ENCODE data around the gene MBOAT2. TPM values are rescaled to one million over a fixed set of nuclear protein-coding genes. Genes with fewer than 3 reads are reported as not detected.

MBOAT2 gene
- total RNA-seq, 4 donors from 2014 or later = 0.83 to 5.8 (median 3.9) TPM

- no peaks in the 10 kb centered on the region for H3K9me3 ChIP-seq
- no peaks in the 10 kb centered on the region for H3K27me3 ChIP-seq
- ATAC-seq (no peak), DNase-seq (no peak)
- peaks cover 0 to 20% of the 10 kb centered on the region in 2 donors for H3K36me3 ChIP-seq
- no peak overlapping the region for H3K4me3 ChIP-seq
- no peak for TF ChIP-seq POLR2A (IDR thresholded peaks at IDR 0.05)
- TF ChIP-seq, protein P1, sequence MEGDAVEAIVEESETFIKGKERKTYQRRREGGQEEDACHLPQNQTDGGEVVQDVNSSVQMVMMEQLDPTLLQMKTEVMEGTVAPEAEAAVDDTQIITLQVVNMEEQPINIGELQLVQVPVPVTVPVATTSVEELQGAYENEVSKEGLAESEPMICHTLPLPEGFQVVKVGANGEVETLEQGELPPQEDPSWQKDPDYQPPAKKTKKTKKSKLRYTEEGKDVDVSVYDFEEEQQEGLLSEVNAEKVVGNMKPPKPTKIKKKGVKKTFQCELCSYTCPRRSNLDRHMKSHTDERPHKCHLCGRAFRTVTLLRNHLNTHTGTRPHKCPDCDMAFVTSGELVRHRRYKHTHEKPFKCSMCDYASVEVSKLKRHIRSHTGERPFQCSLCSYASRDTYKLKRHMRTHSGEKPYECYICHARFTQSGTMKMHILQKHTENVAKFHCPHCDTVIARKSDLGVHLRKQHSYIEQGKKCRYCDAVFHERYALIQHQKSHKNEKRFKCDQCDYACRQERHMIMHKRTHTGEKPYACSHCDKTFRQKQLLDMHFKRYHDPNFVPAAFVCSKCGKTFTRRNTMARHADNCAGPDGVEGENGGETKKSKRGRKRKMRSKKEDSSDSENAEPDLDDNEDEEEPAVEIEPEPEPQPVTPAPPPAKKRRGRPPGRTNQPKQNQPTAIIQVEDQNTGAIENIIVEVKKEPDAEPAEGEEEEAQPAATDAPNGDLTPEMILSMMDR (IDR thresholded peaks at IDR 0.05 in 4 of 5, conservative IDR thresholded peaks at IDR 0.05 in 1 of 5) = no peak
- H3K4me1 ChIP-seq = peaks cover 27 to 29% of the 10 kb centered on the region in 2 donors
- H3K27ac ChIP-seq = peak overlapping the region; percentile 85 to 96 (median 90)
- intact Hi-C loops (cut with DNase I; ENCODE audit: low total_unique reads) = loop anchor here (2.0 to 5.0 kb wide), 2 partner anchors 17 to 143 kb away; partner anchors contain the start of gene KIDINS220
- in situ Hi-C loops (cut with MboI; ENCODE audit: low sequenced_read_pairs in 4 of 4) = no loop called here
Observed at GRCh38 chr2:8819948-8820347, 183.5 kb downstream of the MBOAT2 start.

- DNase-seq (no peak), ATAC-seq (no peak)
- Histone ChIP-seq H3K27me3 (no peaks in the 10 kb centered on the region), H3K9me3 (no peaks in the 10 kb centered on the region), H3K27ac (peak overlapping the region; percentile 22 to 96 (median 87)), H3K36me3 (peaks cover 0 to 18% of the 10 kb centered on the region in 2 donors), H3K4me1 (peaks cover 27 to 29% of the 10 kb centered on the region in 2 donors), H3K4me3 (no peak overlapping the region)
- in situ Hi-C loops (cut with MboI; ENCODE audit: low sequenced_read_pairs in 4 of 4) = no loop called here
- intact Hi-C loops (cut with DNase I; ENCODE audit: low total_unique reads) = no loop called here
- TF ChIP-seq, protein P1 (IDR thresholded peaks at IDR 0.05 in 4 of 5, conservative IDR thresholded peaks at IDR 0.05 in 1 of 5) = no peak
Observed at GRCh38 chr2:8819194-8819593, 184.3 kb downstream of the MBOAT2 start.

DNA sequence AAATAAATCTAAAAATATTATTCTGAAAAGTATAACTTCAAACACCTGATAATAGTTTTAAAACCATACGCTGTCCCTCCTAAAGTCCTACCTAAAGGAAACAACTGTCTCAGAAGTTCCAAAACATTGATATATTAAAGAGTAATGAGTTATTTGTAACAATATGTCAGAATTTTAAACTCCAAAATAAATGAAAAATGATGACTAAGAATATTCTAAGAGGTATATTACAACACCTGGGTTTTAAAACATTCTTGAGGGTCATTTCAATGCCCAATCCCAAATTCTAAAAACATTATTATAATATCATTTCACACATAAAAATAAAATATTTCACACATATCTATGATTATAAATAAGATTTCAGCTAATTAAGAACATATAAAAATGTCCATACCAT, 186.3 kb downstream of the MBOAT2 start:
- Histone ChIP-seq H3K4me1 (peaks cover 22% of the 10 kb centered on the region in 2 donors), H3K36me3 (peaks cover 0 to 28% of the 10 kb centered on the region in 2 donors), H3K27me3 (no peaks in the 10 kb centered on the region), H3K9me3 (no peaks in the 10 kb centered on the region), H3K4me3 (no peak overlapping the region), H3K27ac (no peak overlapping the region)
- no peak for ATAC-seq
- in situ Hi-C loops (cut with MboI; ENCODE audit: low sequenced_read_pairs in 4 of 4) = no loop called here
- intact Hi-C loops (cut with DNase I; ENCODE audit: low total_unique reads) = no loop called here
- TF ChIP-seq POLR2A (IDR thresholded peaks at IDR 0.05) = no peak
- TF ChIP-seq, protein P1 (IDR thresholded peaks at IDR 0.05 in 4 of 5, conservative IDR thresholded peaks at IDR 0.05 in 1 of 5) = no peak
- DNase-seq = no peak

DNA sequence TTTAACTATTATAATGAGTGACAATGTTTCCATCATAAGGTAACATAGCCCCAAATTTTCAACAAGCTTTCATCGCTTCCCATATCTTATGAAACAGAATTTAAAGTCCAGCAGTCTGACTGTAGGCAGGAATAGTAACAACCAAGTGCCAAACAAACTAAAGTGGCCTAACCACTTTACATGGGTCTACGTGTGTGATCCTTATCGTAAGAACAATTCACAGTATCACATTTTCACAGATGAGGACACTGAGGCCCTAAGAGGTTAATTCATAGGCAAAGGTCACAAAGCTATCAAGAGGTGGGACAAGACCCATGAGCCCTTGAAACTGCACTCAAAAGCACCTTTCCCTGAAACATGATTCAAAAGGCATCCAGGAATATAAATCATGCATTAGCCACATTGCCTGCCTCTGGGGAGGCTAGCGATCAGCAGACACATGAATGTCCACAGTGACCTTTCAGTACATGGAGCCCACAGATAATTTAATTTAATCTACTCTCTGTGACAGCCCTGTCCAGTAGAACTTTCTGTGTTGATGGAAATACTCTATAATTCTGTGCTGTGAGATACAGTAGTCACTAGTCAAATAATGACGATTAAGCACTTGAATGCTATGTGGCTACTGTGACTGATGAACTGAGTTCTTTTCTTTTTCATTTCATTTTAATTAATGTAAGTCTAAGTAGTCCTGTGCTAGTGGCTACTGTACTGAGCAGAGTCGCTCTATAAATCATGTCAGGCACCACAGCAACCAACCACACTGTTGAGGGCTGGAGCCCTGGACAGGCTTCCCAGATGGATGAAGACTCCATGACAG, 196.4 kb downstream of the MBOAT2 start:
- Histone ChIP-seq H3K4me3 (no peak overlapping the region), H3K27me3 (no peaks in the 10 kb centered on the region), H3K36me3 (peaks cover 0 to 46% of the 10 kb centered on the region in 2 donors), H3K27ac (peak overlapping the region; percentile 22 to 82 (median 58)), H3K4me1 (peaks cover 28 to 31% of the 10 kb centered on the region in 2 donors), H3K9me3 (no peaks in the 10 kb centered on the region)
- DNase-seq (no peak), ATAC-seq (no peak)
- no peak for TF ChIP-seq POLR2A (IDR thresholded peaks at IDR 0.05)
- TF ChIP-seq, protein P1 (IDR thresholded peaks at IDR 0.05 in 4 of 5, conservative IDR thresholded peaks at IDR 0.05 in 1 of 5) = no peak
- in situ Hi-C loops (cut with MboI; ENCODE audit: low sequenced_read_pairs in 4 of 4) (no loop called here), intact Hi-C loops (cut with DNase I; ENCODE audit: low total_unique reads) (loop anchor here (5.0 kb wide), 1 partner anchor 805 kb away; no protein-coding TSS in a partner anchor)
